KMS-11 (cell line): ENCODE measurements around the gene FNDC4.

ENCODE experiments used
- H2AFZ ChIP-seq: fragments of 200-600 bp; sonication (generic); 2 replicates; pipeline ENCODE4 v1.6.1; 2016; ENCODE audit warnings: antibody characterized with exemption, mixed run types, low read depth
- H3K27ac ChIP-seq: fragments of 200-600 bp; sonication (generic); 2 replicates; pipeline ENCODE4 v1.6.1; 2016; ENCODE audit warnings: mild to moderate bottlenecking, mixed run types
- H3K27me3 ChIP-seq: fragments of 200-600 bp; sonication (generic); 2 replicates; pipeline ENCODE4 v1.6.1; 2017; ENCODE audit warnings: mild to moderate bottlenecking, low read depth, mixed run types, moderate library complexity; ENCODE audit not compliant: insufficient read depth
- H3K36me3 ChIP-seq: fragments of 200-600 bp; sonication (generic); 2 replicates; pipeline ENCODE4 v1.6.1; 2017; ENCODE audit warnings: mild to moderate bottlenecking, mixed run types; ENCODE audit not compliant: insufficient read depth
- H3K4me1 ChIP-seq: fragments of 200-600 bp; sonication (generic); 2 replicates; pipeline ENCODE4 v1.6.1; 2016; ENCODE audit warnings: mild to moderate bottlenecking, low read depth, mixed run types; ENCODE audit not compliant: poor library complexity, severe bottlenecking
- H3K4me2 ChIP-seq: fragments of 200-600 bp; sonication (generic); 2 replicates; pipeline ENCODE4 v1.7.0; 2016; ENCODE audit warnings: mild to moderate bottlenecking, mixed run types
- H3K4me3 ChIP-seq: fragments of 200-600 bp; sonication (generic); IDR thresholded peaks from 2 replicates; pipeline ENCODE4 v1.6.1; 2017; ENCODE audit warnings: low read depth, low read length, mixed read lengths; ENCODE audit not compliant: insufficient read depth
- H3K79me2 ChIP-seq: fragments of 200-600 bp; sonication (generic); 2 replicates; pipeline ENCODE4 v1.6.1; 2016; ENCODE audit warnings: low read depth, mixed run types; ENCODE audit not compliant: insufficient read depth
- H3K9ac ChIP-seq: fragments of 200-600 bp; sonication (generic); 2 replicates; pipeline ENCODE4 v1.6.1; 2016; ENCODE audit warnings: mild to moderate bottlenecking, mixed run types
- H4K20me1 ChIP-seq: fragments of 200-600 bp; sonication (generic); 2 replicates; pipeline ENCODE4 v1.6.1; 2016; ENCODE audit warnings: mild to moderate bottlenecking, mixed run types; ENCODE audit not compliant: insufficient read depth
- TF ChIP-seq, protein P1 (sequence below): fragments of 200-600 bp; sonication (generic); conservative IDR thresholded peaks from 2 replicates; pipeline ENCODE4 v1.6.1; 2017; ENCODE audit warnings: low read depth, mild to moderate bottlenecking, antibody characterized with exemption, low read length, moderate library complexity, mixed read lengths

FNDC4 gene

DNA sequence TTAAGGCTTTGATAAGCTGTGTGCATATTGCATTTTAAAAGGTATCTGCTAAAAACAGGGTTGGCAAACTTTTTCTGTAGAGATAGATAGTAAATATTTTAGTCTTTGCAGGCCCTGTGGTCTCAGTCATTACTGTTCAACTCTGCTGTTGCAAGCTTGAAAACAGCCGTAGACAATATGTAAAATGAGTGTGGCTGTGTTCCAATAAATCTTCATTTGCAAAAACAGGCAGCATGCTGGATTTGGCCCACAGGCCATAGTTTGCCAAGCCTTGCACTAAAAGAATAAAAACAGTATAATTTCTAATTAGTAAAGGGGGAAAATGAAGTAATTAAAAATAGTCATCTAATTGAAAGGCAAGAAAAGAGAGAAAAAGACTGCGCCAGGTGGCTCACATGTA, 37.0 kb upstream of the FNDC4 start:
- Histone ChIP-seq H3K4me3 (no peak overlapping the region), H3K27ac (no peak overlapping the region), H3K27me3 (no peaks in the 10 kb centered on the region), H3K36me3 (no peaks in the 10 kb centered on the region), H3K4me2 (no peak overlapping the region), H3K4me1 (no peaks in the 10 kb centered on the region), H3K9ac (no peak overlapping the region), H3K79me2 (no peaks in the 10 kb centered on the region), H4K20me1 (no peaks in the 10 kb centered on the region), H2AFZ (no peak overlapping the region)
- TF ChIP-seq, protein P1, sequence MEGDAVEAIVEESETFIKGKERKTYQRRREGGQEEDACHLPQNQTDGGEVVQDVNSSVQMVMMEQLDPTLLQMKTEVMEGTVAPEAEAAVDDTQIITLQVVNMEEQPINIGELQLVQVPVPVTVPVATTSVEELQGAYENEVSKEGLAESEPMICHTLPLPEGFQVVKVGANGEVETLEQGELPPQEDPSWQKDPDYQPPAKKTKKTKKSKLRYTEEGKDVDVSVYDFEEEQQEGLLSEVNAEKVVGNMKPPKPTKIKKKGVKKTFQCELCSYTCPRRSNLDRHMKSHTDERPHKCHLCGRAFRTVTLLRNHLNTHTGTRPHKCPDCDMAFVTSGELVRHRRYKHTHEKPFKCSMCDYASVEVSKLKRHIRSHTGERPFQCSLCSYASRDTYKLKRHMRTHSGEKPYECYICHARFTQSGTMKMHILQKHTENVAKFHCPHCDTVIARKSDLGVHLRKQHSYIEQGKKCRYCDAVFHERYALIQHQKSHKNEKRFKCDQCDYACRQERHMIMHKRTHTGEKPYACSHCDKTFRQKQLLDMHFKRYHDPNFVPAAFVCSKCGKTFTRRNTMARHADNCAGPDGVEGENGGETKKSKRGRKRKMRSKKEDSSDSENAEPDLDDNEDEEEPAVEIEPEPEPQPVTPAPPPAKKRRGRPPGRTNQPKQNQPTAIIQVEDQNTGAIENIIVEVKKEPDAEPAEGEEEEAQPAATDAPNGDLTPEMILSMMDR, result no peak

DNA sequence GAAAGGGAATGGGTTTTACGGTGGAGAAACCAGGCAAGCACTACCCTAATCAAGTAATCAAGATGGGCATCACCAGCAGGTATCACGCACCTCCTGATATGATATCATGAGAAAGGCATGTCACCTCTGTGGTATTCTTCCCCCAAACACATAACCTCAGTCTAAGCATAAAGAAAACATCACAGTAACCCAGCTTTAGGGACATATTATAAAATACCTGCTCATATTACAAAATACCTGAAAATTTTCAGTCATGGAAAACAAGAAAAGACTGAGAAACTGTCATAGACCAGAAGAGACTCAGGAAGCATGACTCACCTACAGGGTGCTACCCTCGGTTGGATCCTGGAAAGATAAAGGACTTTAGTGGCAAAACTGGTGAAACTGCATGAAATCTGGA, 32.2 kb upstream of the FNDC4 start:
- H3K4me2 ChIP-seq, result no peak overlapping the region
- no peak overlapping the region for H3K9ac ChIP-seq
- H3K27ac ChIP-seq, result no peak overlapping the region
- H2AFZ ChIP-seq, result no peak overlapping the region
- no peaks in the 10 kb centered on the region for H3K4me1 ChIP-seq
- no peaks in the 10 kb centered on the region for H4K20me1 ChIP-seq
- no peaks in the 10 kb centered on the region for H3K36me3 ChIP-seq
- TF ChIP-seq, protein P1, result no peak
- no peak overlapping the region for H3K4me3 ChIP-seq
- no peaks in the 10 kb centered on the region for H3K79me2 ChIP-seq
- no peaks in the 10 kb centered on the region for H3K27me3 ChIP-seq

DNA sequence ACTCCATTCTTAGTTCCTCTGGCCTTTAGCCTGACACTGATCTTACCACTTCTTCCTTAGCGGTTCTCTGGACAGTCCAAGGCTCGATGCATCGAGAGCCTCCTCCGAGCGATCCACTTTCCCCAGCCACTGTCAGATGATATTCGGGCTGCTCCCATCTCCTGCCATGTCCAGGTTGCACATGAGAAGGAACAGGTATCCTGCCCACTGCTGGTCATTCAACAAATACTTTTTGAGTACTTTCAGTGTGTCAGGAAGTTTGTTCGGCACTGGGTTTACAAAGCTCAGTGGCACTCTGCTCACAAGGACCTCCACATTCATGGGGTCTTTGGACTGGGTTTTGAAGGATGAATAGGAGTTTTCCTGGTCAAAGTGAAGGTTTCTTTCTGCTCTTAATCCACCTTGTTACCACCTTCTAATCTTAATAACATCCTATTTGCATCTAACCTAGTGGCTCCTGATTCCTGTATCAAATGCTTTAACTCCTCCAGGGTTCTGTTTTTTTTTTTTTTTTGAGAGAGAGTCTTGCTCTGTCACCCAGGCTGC, 27.5 kb upstream of the FNDC4 start:
- TF ChIP-seq, protein P1, result no peak
- Histone ChIP-seq H4K20me1 (no peaks in the 10 kb centered on the region), H3K79me2 (no peaks in the 10 kb centered on the region), H3K4me2 (no peak overlapping the region), H3K27me3 (no peaks in the 10 kb centered on the region), H3K27ac (no peak overlapping the region), H3K4me1 (no peaks in the 10 kb centered on the region), H3K4me3 (no peak overlapping the region), H2AFZ (no peak overlapping the region), H3K36me3 (no peaks in the 10 kb centered on the region), H3K9ac (no peak overlapping the region)

DNA sequence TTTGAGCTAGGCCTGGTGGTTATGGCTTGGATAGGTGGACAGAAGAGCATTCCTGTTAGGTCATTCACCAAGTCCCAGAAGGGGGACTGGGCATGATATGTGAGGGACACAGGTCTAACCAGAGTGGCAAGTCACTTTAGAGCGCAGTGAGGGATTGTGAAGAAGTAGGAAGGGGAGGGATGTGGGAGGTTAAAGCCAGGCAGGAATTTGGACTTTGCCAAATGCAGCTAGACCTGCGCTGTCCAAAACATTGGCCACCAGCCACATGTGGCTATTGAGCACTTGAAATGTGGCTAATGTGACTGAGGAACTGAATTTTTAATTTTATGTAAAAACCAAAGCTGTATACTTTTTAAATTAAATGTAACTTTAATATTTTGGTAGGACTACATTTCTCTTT, 25.3 kb upstream of the FNDC4 start:
- TF ChIP-seq, protein P1, result no peak
- Histone ChIP-seq H3K9ac (no peak overlapping the region), H2AFZ (no peak overlapping the region), H3K36me3 (no peaks in the 10 kb centered on the region), H3K4me3 (no peak overlapping the region), H3K27ac (no peak overlapping the region), H3K4me1 (no peaks in the 10 kb centered on the region), H3K79me2 (no peaks in the 10 kb centered on the region), H3K27me3 (no peaks in the 10 kb centered on the region), H3K4me2 (no peak overlapping the region), H4K20me1 (no peaks in the 10 kb centered on the region)
